Stimulated activated CD8-positive, alpha-beta memory T cell treated with anti-CD3 and anti-CD28 coated beads, Interleukin-15, amount 100 ng/mL, for 4 hours (primary cell): ENCODE measurements around the gene C19orf38.
"Not testable (repeated sequence)": the region's sequence is repeated elsewhere in the genome, so short reads cannot be mapped to it uniquely, and the experiment has no call there.

Experiments
- DNase-seq, 2 donors: peaks; one replicate each; pipeline ENCODE4 v3.0.0-alpha.2; 2020; ENCODE audit warnings: low read depth in 2 of 2

The C19orf38 gene

DNA sequence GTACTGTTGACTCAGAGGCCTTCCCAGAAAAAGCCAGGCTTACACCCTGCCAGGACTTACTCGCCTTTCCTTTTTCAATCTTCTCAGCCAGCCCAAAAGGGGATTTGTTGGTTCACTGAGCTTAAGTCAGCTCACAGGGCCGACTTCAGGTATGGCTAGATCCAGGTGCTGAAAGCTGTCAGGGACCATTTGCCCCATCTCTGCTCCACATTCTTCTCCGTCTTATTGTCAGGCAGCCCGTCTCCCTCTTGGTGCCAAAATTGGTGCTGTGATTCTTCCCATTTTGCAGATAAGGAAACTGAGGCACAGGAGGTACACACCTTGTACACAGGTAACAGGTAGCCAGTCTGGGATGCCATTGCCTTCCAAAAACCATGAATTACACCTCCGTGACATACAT lies 2.4 kb downstream of the C19orf38 start:
- DNase-seq: no peak

DNA sequence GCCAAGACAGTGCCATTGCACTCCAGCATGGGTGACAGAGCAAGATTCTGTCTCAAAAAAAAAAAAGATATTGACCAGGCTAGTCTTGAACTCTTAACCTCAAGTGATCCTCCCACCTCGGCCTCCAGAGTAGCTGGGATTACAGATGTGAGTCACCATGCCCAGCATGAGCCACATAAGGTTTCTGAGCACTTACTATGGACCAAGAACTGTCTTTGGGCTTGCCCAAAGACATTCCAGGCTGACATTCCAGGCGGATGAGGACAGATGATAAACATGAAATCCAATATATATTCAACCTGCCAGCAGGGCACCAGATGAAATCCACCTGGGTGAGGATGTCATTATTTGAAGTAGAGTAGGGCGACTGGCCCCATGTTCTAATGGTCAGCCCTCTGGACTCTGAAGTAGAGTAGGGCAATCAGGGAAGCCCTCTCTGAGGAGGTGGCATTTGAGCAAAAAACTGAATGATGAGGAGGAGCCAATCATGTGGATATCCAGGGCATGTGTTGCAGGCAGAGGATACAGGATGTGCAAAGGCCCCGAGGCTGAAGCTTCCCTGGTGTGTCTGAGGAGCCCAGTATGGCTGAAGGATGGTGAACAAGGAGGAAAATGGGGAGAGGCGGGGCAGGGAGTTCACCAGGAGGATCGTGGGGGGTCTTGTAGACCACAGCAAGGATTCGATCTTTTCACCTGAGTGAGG lies 4.0 kb downstream of the C19orf38 start:
- DNase-seq: no peak

DNA sequence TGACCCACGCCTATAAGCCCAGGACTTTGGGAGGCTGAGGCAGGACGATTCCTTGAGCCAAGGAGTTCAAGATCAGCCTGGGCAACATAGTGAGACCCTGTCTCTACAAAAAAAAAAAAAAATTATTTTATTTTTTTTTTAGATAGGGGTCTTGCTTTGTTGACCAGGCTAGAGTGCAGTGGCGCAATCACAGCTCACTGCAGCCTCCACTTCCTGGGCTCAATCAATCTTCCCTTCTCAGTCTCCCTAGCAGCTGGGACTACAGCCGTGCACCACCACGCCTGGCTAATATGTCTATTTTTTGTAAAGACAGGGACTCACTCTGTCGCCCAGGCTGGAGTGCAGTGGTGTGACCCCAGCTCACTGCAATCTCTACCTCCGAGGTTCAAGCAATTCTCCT lies 4.7 kb downstream of the C19orf38 start:
- DNase-seq: no peak

DNA sequence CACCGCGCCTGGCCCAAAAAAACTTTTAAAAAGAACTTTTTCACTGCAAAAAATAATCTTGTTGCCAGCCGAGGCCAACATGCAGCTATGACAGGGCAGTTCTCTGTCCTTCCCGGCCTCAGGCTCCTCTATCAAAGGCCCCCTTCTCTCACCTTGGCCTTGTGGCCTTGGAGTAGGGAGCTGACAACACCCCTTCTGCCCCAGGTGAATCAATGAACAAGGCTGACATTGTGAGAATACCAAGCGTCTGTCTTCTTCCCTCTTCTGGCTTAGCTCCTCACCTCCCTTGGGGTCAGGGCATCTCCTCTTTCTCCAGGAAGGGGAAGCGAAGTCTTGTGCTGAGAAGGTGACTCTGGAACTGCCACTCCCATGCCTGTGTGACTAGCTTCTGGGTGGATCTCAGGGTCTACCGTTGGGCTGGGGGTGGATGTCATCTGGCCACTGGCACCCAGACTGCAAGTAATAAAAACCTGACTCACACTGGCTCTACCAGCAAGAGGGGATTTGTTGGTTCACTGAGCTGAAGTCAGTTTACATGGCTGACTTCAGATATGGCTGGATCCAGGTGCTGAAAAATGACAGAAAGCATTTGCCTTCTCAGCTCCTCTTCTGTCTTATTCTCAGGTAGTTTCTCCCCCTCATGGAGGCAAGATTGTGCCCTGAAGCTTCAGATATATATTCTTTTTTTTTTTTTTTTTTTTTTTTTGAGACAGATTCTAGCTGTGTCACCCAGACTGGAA lies 6.3 kb downstream of the C19orf38 start:
- no peak for DNase-seq

DNA sequence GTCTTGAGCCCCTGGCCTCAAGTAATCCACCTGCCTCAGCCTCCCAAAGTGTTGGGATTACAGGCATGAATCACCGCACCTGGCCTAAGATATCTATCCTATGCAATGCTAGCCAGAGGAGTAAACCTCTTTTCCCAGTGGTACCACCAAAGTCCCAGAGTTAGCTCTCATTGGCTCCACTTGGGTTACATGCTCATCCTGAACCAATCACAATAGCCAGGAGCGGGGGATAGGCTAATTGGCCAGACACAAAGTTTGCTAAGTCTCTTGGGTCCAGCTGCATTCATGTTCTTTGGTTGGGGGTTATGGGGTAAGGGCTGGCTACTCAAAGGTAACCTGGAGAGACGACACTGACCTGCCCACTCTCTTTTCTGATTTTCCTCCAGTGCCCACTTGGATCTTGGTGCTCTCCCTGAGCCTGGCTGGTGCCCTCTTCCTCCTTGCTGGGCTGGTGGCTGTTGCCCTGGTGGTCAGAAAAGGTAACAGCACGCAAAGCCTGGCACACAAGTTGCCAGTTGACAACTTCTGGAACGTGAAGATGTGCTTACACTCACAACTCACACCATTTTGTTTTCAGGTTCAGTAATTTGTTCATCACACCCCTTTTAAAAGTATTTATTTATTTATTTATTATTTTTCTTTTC lies 7.8 kb downstream of the C19orf38 start:
- no peak for DNase-seq

DNA sequence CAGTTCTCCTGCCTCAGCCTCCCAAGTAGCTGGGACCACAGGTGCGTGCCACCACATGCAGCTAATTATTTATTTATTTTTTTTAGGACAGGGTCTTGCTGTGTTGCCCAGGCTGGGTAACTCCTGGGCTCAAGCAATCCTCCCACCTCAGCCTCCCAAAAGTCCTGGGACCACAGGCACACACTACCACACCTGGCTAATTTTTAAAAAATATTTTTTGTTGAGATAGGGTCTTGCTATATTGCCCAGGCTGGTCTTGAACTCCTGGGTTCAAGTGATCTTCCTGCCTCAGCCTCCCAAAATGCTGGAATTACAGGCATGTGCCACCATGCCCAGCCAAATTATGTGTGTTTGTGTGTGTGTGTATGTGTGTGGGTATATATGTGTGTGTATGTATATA lies 8.7 kb downstream of the C19orf38 start:
- DNase-seq: not testable (repeated sequence)

DNA sequence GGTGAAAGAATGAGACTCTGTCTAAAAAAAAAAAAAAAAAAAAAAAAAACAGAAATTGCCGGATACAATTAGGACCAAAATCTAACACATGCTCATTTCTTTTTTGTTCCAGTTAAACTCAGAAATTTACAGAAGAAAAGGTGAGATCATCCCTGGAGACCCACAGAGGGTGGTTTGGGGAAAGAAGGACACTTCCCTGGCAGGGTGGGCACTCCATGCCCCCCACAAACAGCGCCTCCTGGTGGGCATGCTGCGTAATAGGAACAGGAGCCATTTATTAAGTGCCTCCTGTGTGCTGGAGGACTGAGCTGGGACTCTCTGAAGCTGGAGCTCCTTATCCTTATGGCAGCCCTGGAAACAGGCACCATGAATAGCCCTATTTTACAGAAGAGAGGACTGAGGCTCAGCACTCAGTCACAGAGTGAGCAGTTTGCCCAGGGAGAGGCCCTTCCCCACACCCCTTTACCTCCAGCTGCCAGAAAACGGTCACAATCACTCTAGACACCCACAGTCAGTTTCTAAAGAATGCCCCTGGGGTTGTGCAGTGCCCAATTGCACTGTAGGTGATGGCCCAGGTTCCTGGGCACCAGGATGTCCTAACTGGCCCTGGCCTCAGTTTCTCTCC lies 10.1 kb downstream of the C19orf38 start:
- DNase-seq: no peak

DNA sequence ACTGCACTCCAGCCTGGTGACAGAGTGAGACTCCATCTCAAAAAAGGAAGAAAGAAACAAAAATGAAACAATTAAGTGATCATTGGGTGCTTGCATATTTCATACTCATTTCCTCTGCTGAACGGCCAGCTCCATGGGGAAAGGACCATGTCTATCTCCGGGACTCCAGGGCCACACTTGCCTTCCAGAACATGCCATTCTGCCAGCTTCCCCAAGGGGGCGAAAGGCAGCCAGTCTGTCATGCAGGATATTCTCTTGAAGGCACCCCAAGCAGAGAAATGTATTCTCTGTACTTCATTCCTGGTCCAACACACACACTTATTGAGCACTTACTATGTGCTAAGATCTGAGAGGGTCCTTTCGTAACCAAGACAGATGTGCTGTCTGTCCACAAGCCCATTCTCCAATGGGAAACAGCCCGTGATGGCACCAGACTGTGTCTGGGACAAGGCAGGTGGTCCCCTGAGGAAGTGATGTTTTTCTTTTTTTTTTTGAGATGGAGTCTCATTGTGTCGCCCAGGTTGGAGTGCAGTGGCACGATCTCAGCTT lies 13.0 kb downstream of the C19orf38 start:
- DNase-seq: no peak

DNA sequence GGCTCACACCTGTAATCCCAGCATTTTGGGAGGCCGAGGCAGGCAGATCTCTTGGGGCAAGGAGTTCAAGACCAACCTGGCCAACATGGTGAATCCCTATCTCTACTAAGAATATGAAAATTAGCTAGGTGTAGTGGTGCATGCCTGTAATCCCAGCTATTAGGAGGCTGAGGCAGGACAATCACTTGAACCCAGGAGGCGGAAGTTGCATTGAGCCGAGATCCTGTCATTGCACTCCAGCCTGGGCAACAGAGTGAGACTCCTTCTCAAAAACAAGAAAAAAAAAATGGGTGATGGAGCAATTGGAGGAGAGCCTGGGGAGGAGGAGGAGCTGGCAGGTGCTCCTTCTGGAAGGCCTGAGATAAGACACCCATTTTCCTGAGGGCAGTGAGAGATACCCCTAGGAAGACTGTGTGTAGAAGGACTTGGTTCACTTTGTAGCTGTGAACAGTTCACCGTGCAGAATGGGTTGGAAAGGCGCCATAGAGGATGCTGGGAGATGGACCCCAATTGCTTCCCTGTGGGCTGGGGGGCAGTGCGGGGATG lies 14.4 kb downstream of the C19orf38 start:
- no peak for DNase-seq

DNA sequence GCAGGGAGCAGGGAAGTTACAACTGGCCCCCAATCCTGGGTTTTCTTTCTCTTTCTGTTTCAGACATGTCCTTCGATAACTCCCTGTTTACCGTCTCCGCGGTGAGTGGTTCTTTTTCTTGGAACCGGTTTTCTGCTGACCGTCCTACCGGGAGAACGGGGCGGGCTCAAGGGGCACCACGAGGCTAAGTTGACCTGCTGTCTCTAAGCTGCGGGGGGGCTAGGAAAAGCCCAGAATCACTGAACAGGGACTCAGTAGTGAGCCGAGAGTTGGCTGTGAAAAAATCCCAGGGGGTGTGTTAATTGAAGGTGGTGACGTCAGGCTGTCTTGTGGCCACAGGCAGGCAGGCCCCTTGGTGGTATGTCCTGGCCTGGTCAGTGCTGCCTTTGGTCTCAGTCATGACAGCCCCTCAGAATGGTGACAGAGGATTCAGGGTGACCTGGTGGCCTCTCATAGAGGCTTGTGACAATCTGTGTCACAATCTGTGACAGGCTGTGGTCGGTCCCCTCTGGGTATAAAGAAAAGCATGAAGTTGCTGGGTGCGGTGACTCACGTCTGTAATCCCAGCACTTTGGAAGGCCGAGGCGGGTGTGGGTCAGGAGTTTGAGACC lies 15.0 kb downstream of the C19orf38 start:
- DNase-seq: no peak

DNA sequence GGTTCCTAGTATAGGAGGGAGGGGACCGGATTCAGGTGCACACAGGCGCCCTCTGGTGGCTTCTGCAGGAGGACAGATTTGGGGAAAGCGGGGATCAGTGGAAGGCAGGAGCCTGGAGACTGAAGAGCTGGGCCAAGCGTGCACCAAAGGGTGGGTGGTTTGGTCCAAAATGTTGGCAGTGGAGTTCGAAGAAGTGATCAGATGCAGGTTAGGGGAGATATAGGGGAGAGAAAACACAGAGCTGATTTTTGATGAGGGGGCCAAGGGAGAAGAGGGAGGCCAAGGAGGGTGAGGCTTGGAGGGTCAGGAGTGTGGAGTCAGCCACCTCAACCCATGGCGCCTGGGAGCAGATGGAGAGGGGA lies 16.3 kb downstream of the C19orf38 start:
- peak; percentile 30 to 59 for DNase-seq

DNA sequence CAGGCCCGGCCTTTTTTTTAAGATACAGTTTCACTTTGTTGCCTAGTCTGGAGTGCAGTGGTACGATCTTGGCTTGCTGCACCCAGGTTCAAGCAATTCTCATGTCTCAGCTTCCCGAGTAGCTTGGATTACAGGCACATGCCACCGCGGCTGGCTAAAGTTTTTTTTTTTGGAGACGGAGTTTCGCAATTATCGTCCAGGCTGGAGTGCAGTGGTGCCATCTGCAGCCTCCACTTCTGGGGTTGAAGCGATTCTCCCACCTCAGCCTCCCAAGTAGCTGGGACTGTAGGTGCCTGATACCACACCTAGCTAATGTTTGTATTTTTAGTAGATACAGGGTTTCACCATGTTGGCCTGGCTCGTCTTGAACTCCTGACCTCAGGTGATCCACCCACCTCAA lies 18.3 kb downstream of the C19orf38 start:
- DNase-seq: no peak

DNA sequence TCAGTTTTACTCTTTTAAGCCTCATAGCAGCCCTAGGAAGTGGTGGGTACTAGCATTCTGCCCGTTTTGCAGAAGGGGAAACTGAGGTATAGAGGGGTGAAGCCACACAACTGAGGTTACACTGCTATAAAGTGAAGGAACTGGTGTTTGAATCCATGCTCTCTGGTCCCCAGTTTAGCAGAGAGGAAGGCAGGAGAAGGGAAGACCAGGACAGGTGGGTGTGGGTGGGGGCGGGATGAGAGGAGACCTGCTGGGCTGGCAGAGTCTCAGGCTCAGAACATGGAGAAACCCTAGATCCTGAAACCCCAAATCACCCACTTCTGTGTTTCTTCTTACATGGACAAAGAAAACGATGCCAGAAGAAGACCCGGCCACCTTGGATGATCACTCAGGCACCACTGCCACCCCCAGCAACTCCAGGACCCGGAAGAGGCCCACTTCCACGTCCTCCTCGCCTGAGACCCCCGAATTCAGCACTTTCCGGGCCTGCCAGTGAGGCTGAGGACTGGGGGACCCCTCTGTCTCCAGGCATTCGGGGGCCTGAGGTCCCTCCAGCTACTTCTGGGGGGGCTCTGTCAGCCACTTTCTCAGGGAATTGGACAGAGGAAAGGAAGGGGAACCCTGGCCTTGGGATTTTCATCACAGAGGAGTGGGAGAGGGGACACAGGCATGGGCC lies 20.8 kb downstream of the C19orf38 start:
- DNase-seq: no peak

DNA sequence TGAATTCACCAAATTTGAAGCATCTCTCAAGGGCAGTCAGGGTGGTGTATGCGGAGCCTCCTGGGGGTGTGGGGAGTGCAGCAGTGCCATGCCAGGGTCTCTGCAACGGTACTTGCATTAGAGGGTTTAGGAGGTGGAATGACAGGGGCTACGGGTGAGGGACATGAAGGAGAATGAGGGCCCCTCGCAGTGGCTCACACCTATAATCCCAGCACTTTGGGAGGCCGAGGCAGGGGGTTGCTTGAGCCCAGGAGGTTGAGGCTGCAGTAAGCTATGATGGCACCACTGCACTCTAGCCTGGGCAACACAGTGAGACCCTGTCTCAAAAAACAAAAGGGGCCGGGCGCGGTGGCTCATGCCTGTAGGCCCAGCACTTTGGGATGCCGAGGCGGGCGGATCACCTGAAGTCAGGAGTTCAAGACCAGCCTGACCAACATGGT lies 21.7 kb downstream of the C19orf38 start:
- not testable (repeated sequence) for DNase-seq

DNA sequence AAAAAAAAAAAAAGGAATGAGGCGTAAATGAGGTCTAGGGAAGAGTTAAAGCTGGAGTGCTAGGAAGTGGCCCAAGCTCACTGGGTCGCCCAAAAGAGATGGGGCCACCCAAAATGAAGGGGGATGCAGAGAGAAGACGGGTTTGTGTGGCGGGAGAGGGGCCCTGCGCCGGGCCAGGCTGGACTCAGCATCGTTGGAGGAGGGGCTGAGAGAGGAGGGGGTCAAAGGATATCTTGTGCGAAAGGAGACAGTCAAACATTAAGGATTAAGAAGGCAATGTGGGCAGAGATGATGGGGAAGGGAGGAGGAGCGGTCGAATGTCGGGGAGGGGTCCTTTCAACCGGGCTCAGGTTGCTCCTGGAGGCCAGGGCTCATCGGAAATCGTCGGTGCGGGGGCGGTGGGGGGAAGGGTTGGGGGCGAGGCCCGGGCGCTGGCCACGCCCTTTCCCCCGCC lies 22.3 kb downstream of the C19orf38 start:
- DNase-seq: no peak

DNA sequence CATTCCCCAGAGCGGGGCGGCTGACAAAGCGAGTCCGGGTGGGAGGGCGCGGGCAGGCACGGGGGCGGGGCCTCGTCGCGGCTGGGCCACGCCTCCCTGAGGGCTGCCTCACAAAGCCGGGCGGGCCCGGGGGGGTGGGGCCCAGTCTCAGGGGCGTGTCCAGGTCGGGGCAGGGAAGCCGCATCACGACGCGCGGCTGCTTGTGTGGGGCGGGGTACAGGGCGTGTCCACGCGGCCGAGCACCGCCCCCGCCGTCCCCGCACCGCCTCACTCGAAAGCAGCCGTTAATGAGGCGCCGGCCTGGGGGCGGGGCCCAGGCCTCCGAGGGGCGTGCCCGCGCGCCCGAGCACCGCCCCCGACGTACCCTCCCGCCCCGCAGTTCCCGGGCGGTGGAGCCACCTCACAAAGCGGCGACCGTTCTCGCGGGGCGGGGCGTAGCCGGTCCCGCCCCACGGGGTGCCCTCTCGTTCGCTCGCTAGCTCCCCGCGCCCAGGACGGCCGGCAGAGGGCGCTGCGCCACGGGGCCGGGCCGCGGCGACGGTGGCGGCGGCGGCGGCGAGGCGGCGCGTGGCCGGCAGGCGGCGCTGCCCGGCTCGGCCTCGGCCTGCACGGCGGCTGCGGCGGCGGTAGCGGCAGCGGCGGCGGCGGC lies 22.9 kb downstream of the C19orf38 start, which contains the start of gene CARM1:
Gene CARM1 (plus strand): TSS at position 599 of the 649 bp plus-strand sequence. CDS start 150 bp downstream, outside the sequence.
- peak; percentile 97 to 99 for DNase-seq

DNA sequence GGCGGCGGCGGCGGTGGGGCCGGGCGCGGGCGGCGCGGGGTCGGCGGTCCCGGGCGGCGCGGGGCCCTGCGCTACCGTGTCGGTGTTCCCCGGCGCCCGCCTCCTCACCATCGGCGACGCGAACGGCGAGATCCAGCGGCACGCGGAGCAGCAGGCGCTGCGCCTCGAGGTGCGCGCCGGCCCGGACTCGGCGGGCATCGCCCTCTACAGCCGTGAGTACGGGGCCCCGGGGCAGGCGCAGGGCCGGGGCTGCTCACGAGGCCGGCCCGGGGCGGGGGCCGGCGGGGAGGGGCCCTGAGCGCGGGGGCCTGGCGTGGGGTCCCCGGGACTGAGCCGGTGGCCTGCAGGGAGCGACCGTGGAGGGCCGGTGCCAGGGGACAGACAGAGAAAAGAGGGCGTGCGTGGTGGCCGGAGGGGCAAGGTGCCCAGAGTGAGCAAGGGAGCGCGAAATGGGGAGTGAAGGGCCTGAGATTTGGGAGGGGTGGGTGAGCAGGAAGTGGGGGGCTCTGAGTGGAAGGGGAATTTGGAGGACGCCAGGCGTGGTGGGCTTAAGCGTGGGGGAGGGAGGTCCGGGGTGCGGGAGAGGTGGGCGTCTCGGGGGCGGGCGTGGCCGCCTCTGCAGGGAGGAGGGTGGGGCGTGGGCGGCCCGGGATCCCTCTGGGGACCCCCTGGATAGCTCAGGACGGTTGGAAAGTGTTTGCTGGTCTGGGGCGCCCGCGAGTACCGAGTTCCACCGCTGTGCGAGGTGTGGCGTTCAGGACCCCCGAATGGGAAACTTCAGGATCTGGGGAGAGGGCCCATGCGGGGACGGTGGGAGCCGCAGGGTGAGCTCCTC lies 23.7 kb downstream of the C19orf38 start:
- DNase-seq: peak in 1 of 2 donors; percentile 19

DNA sequence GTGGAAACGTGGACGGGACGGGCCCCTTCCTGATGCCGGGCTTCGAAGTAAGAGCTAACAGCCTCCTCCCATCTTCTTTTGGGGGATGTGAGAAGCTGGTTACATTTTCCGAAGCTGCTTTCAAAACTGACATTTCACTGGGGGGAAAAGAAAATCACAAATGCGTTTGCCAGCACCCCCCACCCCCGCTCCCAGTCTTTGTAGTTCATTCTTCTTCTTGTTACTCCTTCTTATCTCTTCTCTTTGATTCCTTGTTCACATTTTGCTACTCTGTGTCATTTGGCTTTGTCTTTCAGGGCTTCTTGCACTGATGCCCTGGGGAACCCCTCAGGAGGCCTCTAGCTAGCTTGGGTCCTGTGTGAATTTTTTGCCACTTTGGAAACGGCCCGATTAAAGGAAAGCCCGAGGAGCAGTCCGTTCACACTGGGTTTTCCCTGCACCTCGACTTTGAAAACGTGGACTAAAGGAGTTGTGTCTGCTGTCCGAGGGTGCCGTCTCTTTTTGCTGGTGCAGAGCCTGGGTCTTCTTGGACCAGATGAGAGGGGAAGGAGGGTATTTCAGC lies 24.4 kb downstream of the C19orf38 start:
- no peak for DNase-seq

DNA sequence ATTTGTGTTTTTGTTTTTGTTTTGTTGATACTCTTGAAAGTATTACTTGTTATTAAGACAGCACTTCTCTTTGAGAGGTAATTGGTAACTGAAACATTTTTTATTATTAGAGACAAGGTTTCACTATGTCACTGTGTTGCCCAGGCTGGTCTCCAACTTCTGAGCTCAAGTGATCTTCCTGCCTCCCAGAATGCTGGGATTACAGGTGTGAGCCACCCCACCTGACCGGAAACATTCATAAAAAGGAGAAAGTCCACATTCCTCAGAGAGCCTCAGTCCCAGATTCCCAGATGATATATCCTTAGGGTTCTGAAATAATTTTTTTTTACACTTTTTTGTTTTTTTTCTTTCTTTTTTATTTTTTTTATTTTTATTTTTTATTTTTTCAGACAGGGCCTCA lies 25.8 kb downstream of the C19orf38 start:
- no peak for DNase-seq
